HepG2 (cell line): ENCODE results near the gene LTC4S. TPM values are rescaled to one million over a fixed set of nuclear protein-coding genes. Genes with fewer than 3 reads are reported as not detected.
A peak's percentile ranks its signal among the peaks of the same experiment; 100 is the strongest.

Experiments
- DRAP1 ChIP-seq: IDR thresholded peaks from 2 replicates; pipeline ENCODE4 v1.6.1; 2016; ENCODE audit warnings: missing genetic modification reagents, missing compliant biosample characterization
- EP300 ChIP-seq, 3 experiments: sonication (generic) in 1 of 3; formaldehyde crosslinking in 1 of 3; IDR thresholded peaks; 2 replicates each; pipeline versions ENCODE4 v1.5.1 to v1.6.1; 2011 to 2020; ENCODE audit warnings: low read depth in 2 of 3, low read length in 2 of 3, borderline replicate concordance in 1 of 3, improper control_type of control experiment in 1 of 3, mild to moderate bottlenecking in 1 of 3, missing genetic modification reagents in 1 of 3, moderate library complexity in 1 of 3
- KLF11 ChIP-seq: IDR thresholded peaks from 2 replicates; pipeline ENCODE4 v1.6.1; 2016; ENCODE audit warnings: missing compliant biosample characterization
- SALL1 ChIP-seq: sonication (generic); formaldehyde crosslinking; IDR thresholded peaks from 2 replicates; pipeline ENCODE4 v1.8.0; 2022; ENCODE audit warnings: mild to moderate bottlenecking, missing genetic modification reagents
- ZBTB46 ChIP-seq: sonication (generic); formaldehyde crosslinking; IDR thresholded peaks from 2 replicates; pipeline ENCODE4 v1.4.0; 2020; ENCODE audit warnings: mild to moderate bottlenecking, missing genetic modification reagents, borderline replicate concordance
- ZFP82 ChIP-seq: sonication (generic); formaldehyde crosslinking; IDR thresholded peaks from 2 replicates; pipeline ENCODE4 v1.5.1; 2020; ENCODE audit warnings: mild to moderate bottlenecking, missing genetic modification reagents, borderline replicate concordance
- ZKSCAN1 ChIP-seq: fragments of 150-350 bp; IDR thresholded peaks from 2 replicates; pipeline ENCODE4 v1.6.1; 2014; ENCODE audit warnings: low read length
- ZNF225 ChIP-seq: sonication (generic); formaldehyde crosslinking; IDR thresholded peaks from 2 replicates; pipeline ENCODE4 v1.4.0; 2020; ENCODE audit warnings: mild to moderate bottlenecking, missing genetic modification reagents
- ZNF276 ChIP-seq: sonication (generic); formaldehyde crosslinking; IDR thresholded peaks from 2 replicates; pipeline ENCODE4 v1.4.0; 2020; ENCODE audit warnings: mild to moderate bottlenecking, low read depth, missing genetic modification reagents
- ZNF3 ChIP-seq: IDR thresholded peaks from 2 replicates; pipeline ENCODE4 v1.7.0; 2017; ENCODE audit warnings: inconsistent platforms
- ZNF430 ChIP-seq: sonication (generic); formaldehyde crosslinking; IDR thresholded peaks from 2 replicates; pipeline ENCODE4 v1.9.0; 2021; ENCODE audit warnings: mild to moderate bottlenecking, missing genetic modification reagents
- polyA plus RNA-seq, 8 experiments: library from polyadenylated mRNA; depleted of rRNA in 3 of 8; stranded (reverse) in 7 of 8; unstranded in 1 of 8; fragments of >200 nt; fragmentation: Illumina TruSeq in 4 of 8; extraction: Trizol in 4 of 8; gene quantifications; 2 replicates each; pipeline versions ENCODE4 v1.2.1 to v1.2.3, GENCODE V29; 2011 to 2016; ENCODE audit warnings: low read depth in 4 of 8, missing spikeins in 1 of 8, mixed read lengths in 1 of 8; ENCODE audit not compliant: insufficient read depth in 1 of 8
- total RNA-seq, 5 experiments: library from RNA; depleted of rRNA; stranded (reverse); fragments of >200 nt; fragmentation: Illumina TruSeq; extraction: Trizol; gene quantifications; 2 replicates each; pipeline ENCODE4 v1.2.3, GENCODE V29; 2016; ENCODE audit warnings: low read depth in 1 of 5
- TF ChIP-seq, protein P1 (sequence below): IDR thresholded peaks from 2 replicates; pipeline ENCODE4 v1.6.1; 2016; ENCODE audit warnings: low read depth, missing genetic modification reagents, missing compliant biosample characterization

Gene LTC4S
- total and polyA plus RNA-seq, 2 of the 13 experiments (the other 11 are each of a cell fraction or from before 2014, with no cell fraction given): 0.35 TPM; not detected in 1

GRCh38 chr5:179819296-179820126, 25.7 kb downstream of the LTC4S start (continued):
- TF ChIP-seq ZKSCAN1 (no peak), ZNF430 (CRISPR knock-in tag) (peak; percentile 71; the same call in 1 of the 2 replicates), ZNF3 (CRISPR knock-in tag) (no peak; the same call in 1 of the 2 replicates), ZFP82 (CRISPR knock-in tag) (peak; percentile 97), ZNF276 (CRISPR knock-in tag) (no peak), ZNF225 (CRISPR knock-in tag) (no peak; the same call in 1 of the 2 replicates), DRAP1 (CRISPR knock-in tag) (0 out of 2 replicates have a peak, but pooled peaks have one; percentile 11), ZBTB46 (CRISPR knock-in tag) (no peak), SALL1 (CRISPR knock-in tag) (peak; percentile 20; the same call in 1 of the 2 replicates), KLF11 (CRISPR knock-in tag) (peak; percentile 73; the same call in 1 of the 2 replicates), EP300 (IDR thresholded peaks at IDR 0.05; ENCODE audit: low read depth in 2 of 2, low read length in 2 of 2) (no peak), EP300 (CRISPR knock-in tag; IDR thresholded peaks at IDR 0.05; ENCODE audit: borderline replicate concordance) (peak; percentile 61; the same call in 1 of the 2 replicates)
- TF ChIP-seq, protein P1, sequence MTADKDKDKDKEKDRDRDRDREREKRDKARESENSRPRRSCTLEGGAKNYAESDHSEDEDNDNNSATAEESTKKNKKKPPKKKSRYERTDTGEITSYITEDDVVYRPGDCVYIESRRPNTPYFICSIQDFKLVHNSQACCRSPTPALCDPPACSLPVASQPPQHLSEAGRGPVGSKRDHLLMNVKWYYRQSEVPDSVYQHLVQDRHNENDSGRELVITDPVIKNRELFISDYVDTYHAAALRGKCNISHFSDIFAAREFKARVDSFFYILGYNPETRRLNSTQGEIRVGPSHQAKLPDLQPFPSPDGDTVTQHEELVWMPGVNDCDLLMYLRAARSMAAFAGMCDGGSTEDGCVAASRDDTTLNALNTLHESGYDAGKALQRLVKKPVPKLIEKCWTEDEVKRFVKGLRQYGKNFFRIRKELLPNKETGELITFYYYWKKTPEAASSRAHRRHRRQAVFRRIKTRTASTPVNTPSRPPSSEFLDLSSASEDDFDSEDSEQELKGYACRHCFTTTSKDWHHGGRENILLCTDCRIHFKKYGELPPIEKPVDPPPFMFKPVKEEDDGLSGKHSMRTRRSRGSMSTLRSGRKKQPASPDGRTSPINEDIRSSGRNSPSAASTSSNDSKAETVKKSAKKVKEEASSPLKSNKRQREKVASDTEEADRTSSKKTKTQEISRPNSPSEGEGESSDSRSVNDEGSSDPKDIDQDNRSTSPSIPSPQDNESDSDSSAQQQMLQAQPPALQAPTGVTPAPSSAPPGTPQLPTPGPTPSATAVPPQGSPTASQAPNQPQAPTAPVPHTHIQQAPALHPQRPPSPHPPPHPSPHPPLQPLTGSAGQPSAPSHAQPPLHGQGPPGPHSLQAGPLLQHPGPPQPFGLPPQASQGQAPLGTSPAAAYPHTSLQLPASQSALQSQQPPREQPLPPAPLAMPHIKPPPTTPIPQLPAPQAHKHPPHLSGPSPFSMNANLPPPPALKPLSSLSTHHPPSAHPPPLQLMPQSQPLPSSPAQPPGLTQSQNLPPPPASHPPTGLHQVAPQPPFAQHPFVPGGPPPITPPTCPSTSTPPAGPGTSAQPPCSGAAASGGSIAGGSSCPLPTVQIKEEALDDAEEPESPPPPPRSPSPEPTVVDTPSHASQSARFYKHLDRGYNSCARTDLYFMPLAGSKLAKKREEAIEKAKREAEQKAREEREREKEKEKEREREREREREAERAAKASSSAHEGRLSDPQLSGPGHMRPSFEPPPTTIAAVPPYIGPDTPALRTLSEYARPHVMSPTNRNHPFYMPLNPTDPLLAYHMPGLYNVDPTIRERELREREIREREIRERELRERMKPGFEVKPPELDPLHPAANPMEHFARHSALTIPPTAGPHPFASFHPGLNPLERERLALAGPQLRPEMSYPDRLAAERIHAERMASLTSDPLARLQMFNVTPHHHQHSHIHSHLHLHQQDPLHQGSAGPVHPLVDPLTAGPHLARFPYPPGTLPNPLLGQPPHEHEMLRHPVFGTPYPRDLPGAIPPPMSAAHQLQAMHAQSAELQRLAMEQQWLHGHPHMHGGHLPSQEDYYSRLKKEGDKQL (CRISPR knock-in tag): no peak; the same call in 1 of the 2 replicates
